ENCODE results near the gene FAM83E. TPM values are rescaled to one million over a fixed set of nuclear protein-coding genes. Genes with fewer than 3 reads are reported as not detected.

Gene FAM83E
- total RNA-seq, 1 experiment from 2014 or later, result 12.3 TPM

GRCh38 chr19:48596237-48596636, 18.6 kb downstream of the FAM83E start:
- no peak overlapping the region for H3K4me2 ChIP-seq
- BruUV-seq (replicated peaks), result no TSS peak
- no peaks in the 10 kb centered on the region for H3K36me3 ChIP-seq (ENCODE audit: low read depth)
- no peak for DNase-seq
- H3K4me1 ChIP-seq (replicated peaks; ENCODE audit: insufficient read depth), result no peaks in the 10 kb centered on the region
- no peak overlapping the region for H3K27ac ChIP-seq
- TF ChIP-seq EZH2 (IDR thresholded peaks at IDR 0.05; ENCODE audit: low read depth), result no peak
- CTCF ChIA-PET, result no interaction called here
- H3K4me3 ChIP-seq, result no peak overlapping the region
- H3K9me2 ChIP-seq (ENCODE audit: insufficient read depth), result no peaks in the 10 kb centered on the region
- H3F3A ChIP-seq (ENCODE audit: insufficient read depth, low read depth), result peaks cover 5% of the 10 kb centered on the region; the same call in 1 of the 2 replicates
- H4K20me1 ChIP-seq (ENCODE audit: insufficient read depth), result no peaks in the 10 kb centered on the region
- H2AFZ ChIP-seq, result no peak overlapping the region
- no peaks in the 10 kb centered on the region for H3K9me3 ChIP-seq (ENCODE audit: insufficient read depth, low read depth)
- H3K79me2 ChIP-seq (ENCODE audit: low read depth), result no peaks in the 10 kb centered on the region
- intact Hi-C loops (cut with micrococcal nuclease; ENCODE audit: unreplicated experiment), result no loop called here
- POLR2A ChIA-PET (ENCODE audit: unreplicated experiment), result no interaction called here
- no peaks in the 10 kb centered on the region for H3K27me3 ChIP-seq (ENCODE audit: insufficient read depth, low read depth)

- Histone ChIP-seq H4K20me1 (ENCODE audit: insufficient read depth) (no peaks in the 10 kb centered on the region), H3K27ac (no peak overlapping the region), H3K4me2 (no peak overlapping the region), H3K9me2 (ENCODE audit: insufficient read depth) (no peaks in the 10 kb centered on the region), H3K79me2 (ENCODE audit: low read depth) (no peaks in the 10 kb centered on the region), H3K27me3 (ENCODE audit: insufficient read depth, low read depth) (no peaks in the 10 kb centered on the region), H3K36me3 (ENCODE audit: low read depth) (no peaks in the 10 kb centered on the region), H3K4me3 (no peak overlapping the region), H3K4me1 (replicated peaks; ENCODE audit: insufficient read depth) (no peaks in the 10 kb centered on the region), H3F3A (ENCODE audit: insufficient read depth, low read depth) (peaks cover 5% of the 10 kb centered on the region; the same call in 1 of the 2 replicates), H3K9me3 (ENCODE audit: insufficient read depth, low read depth) (no peaks in the 10 kb centered on the region), H2AFZ (no peak overlapping the region)
- BruUV-seq (replicated peaks), result no TSS peak
- TF ChIP-seq EZH2 (IDR thresholded peaks at IDR 0.05; ENCODE audit: low read depth) (no peak), CTCF (conservative IDR thresholded peaks at IDR 0.05) (no peak)
- POLR2A ChIA-PET (ENCODE audit: unreplicated experiment), result no interaction called here
- CTCF ChIA-PET, result no interaction called here
- intact Hi-C loops (cut with micrococcal nuclease; ENCODE audit: unreplicated experiment), result no loop called here
- DNase-seq, result no peak
Measured at GRCh38 chr19:48595833-48596232, 19.0 kb downstream of the FAM83E start.

GRCh38 chr19:48595171-48595570, 19.7 kb downstream of the FAM83E start:
- Histone ChIP-seq H3K9me2 (ENCODE audit: insufficient read depth) (no peaks in the 10 kb centered on the region), H4K20me1 (ENCODE audit: insufficient read depth) (no peaks in the 10 kb centered on the region)
- intact Hi-C loops (cut with micrococcal nuclease; ENCODE audit: unreplicated experiment), result no loop called here

More at GRCh38 chr19:48595171-48595570, 19.7 kb downstream of the FAM83E start:
- H3K36me3 ChIP-seq (ENCODE audit: low read depth), result no peaks in the 10 kb centered on the region
- no TSS peak for BruUV-seq (replicated peaks)
- H3K27me3 ChIP-seq (ENCODE audit: insufficient read depth, low read depth), result no peaks in the 10 kb centered on the region
- TF ChIP-seq EZH2 (IDR thresholded peaks at IDR 0.05; ENCODE audit: low read depth), result no peak
- TF ChIP-seq CTCF (conservative IDR thresholded peaks at IDR 0.05), result no peak
- peaks cover 5% of the 10 kb centered on the region; the same call in 1 of the 2 replicates for H3F3A ChIP-seq (ENCODE audit: insufficient read depth, low read depth)
- no peak overlapping the region for H2AFZ ChIP-seq
- no peak overlapping the region for H3K4me3 ChIP-seq
- H3K27ac ChIP-seq, result no peak overlapping the region
- POLR2A ChIA-PET (ENCODE audit: unreplicated experiment), result no interaction called here
- DNase-seq, result no peak
- H3K4me2 ChIP-seq, result no peak overlapping the region
- CTCF ChIA-PET, result interaction anchor here (0.6 kb wide), 1 partner anchor 14 kb away, joined by 3 read pairs; no protein-coding TSS in a partner anchor
- H3K9me3 ChIP-seq (ENCODE audit: insufficient read depth, low read depth), result no peaks in the 10 kb centered on the region
- no peaks in the 10 kb centered on the region for H3K4me1 ChIP-seq (replicated peaks; ENCODE audit: insufficient read depth)
- H3K79me2 ChIP-seq (ENCODE audit: low read depth), result no peaks in the 10 kb centered on the region

Data from PC-9 (cell line).